ENCODE data around the gene MB21D2. TPM values are rescaled to one million over a fixed set of nuclear protein-coding genes. Genes with fewer than 3 reads are reported as not detected.

The MB21D2 gene
- total RNA-seq, 1 experiment from 2014 or later, result 19.7 TPM

DNA sequence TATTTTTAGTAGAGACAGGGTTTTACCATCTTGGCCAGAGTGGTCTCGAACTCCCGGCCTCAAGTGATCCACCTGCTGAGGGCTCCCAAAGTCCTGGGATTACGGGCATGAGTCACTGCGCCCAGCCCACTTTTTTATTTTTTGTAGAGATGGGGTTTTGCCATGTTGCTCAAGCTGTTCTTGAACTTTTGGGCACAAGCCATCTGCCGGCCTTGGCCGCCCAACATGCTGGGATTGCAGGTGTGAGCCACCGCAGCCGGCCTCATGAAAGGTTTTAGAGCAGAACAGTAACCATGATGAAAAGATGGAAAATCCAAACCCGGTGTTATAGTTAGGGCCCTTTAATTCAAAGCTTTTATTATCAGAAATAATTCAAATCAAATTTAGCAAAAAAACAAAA, 15.6 kb upstream of the MB21D2 start:
- Mint-ChIP-seq H3K9me3 (peaks cover 1% of the 10 kb centered on the region), H3K36me3 (no peaks in the 10 kb centered on the region), H3K4me3 (no peak overlapping the region), H3K27ac (no peak overlapping the region), H3K4me1 (0 out of 2 replicates have a peak, but pooled peaks cover 4% of the 10 kb centered on the region), H3K27me3 (ENCODE audit: low read depth) (no peaks in the 10 kb centered on the region)
- ATAC-seq, result no peak
- no peak for DNase-seq (ENCODE audit: low spot score)
- CTCF ChIA-PET, result interaction anchor here (1.9 kb wide), 1 partner anchor 120 kb away, joined by 4 read pairs; no protein-coding TSS in a partner anchor
- TF ChIP-seq TP53 (CRISPR knock-in tag; IDR thresholded peaks at IDR 0.05), result no peak
- TF ChIP-seq TEAD4 (CRISPR knock-in tag; IDR thresholded peaks at IDR 0.05), result no peak
- TF ChIP-seq JUN (CRISPR knock-in tag; IDR thresholded peaks at IDR 0.05), result no peak
- TF ChIP-seq, protein P1, sequence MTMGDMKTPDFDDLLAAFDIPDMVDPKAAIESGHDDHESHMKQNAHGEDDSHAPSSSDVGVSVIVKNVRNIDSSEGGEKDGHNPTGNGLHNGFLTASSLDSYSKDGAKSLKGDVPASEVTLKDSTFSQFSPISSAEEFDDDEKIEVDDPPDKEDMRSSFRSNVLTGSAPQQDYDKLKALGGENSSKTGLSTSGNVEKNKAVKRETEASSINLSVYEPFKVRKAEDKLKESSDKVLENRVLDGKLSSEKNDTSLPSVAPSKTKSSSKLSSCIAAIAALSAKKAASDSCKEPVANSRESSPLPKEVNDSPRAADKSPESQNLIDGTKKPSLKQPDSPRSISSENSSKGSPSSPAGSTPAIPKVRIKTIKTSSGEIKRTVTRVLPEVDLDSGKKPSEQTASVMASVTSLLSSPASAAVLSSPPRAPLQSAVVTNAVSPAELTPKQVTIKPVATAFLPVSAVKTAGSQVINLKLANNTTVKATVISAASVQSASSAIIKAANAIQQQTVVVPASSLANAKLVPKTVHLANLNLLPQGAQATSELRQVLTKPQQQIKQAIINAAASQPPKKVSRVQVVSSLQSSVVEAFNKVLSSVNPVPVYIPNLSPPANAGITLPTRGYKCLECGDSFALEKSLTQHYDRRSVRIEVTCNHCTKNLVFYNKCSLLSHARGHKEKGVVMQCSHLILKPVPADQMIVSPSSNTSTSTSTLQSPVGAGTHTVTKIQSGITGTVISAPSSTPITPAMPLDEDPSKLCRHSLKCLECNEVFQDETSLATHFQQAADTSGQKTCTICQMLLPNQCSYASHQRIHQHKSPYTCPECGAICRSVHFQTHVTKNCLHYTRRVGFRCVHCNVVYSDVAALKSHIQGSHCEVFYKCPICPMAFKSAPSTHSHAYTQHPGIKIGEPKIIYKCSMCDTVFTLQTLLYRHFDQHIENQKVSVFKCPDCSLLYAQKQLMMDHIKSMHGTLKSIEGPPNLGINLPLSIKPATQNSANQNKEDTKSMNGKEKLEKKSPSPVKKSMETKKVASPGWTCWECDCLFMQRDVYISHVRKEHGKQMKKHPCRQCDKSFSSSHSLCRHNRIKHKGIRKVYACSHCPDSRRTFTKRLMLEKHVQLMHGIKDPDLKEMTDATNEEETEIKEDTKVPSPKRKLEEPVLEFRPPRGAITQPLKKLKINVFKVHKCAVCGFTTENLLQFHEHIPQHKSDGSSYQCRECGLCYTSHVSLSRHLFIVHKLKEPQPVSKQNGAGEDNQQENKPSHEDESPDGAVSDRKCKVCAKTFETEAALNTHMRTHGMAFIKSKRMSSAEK (CRISPR knock-in tag; IDR thresholded peaks at IDR 0.05; ENCODE audit: borderline replicate concordance), result no peak
- no peak for TF ChIP-seq RORB (CRISPR knock-in tag; IDR thresholded peaks at IDR 0.05)
- TF ChIP-seq TEAD1 (CRISPR knock-in tag; IDR thresholded peaks at IDR 0.05), result no peak
- TF ChIP-seq, protein P2, sequence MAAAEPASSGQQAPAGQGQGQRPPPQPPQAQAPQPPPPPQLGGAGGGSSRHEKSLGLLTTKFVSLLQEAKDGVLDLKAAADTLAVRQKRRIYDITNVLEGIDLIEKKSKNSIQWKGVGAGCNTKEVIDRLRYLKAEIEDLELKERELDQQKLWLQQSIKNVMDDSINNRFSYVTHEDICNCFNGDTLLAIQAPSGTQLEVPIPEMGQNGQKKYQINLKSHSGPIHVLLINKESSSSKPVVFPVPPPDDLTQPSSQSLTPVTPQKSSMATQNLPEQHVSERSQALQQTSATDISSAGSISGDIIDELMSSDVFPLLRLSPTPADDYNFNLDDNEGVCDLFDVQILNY (CRISPR knock-in tag; IDR thresholded peaks at IDR 0.05), result no peak
- TF ChIP-seq ELF4 (CRISPR knock-in tag; IDR thresholded peaks at IDR 0.05; ENCODE audit: low read depth), result no peak
- POLR2A ChIA-PET, result interaction anchor here (0.7 to 1.3 kb wide), 2 partner anchors 16 to 128 kb away, joined by 4 to 6 read pairs; partner anchors contain the start of gene MB21D2

DNA sequence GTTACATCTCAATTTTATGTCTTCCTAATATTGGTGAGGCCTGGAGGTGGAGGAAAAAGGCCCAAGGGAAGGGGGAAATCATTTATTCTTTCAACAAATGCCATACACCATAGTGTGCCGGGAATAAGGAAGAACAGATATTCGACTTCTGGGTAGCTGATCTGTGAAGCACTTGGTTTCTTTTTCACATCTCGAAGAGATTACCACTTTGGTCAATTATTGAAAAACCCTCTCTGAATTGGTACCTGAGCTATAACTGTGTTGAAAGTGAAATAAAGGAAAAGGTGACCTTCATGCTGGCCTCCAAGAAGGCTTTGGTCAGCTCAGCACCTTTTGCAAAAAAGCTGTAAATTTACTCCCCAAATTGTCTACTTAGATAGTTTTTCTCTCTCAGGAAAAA, 14.2 kb upstream of the MB21D2 start:
- ATAC-seq (no peak), DNase-seq (ENCODE audit: low spot score) (no peak)
- no peak overlapping the region for H3K4me3 Mint-ChIP-seq
- peaks cover 10% of the 10 kb centered on the region for H3K4me1 Mint-ChIP-seq
- H3K27me3 Mint-ChIP-seq (ENCODE audit: low read depth), result no peaks in the 10 kb centered on the region
- H3K9me3 Mint-ChIP-seq, result no peaks in the 10 kb centered on the region
- no peak overlapping the region for H3K27ac Mint-ChIP-seq
- ChIA-PET POLR2A (no interaction called here), CTCF (interaction anchor here (1.9 kb wide), 1 partner anchor 119 kb away, joined by 4 read pairs; no protein-coding TSS in a partner anchor)
- no peaks in the 10 kb centered on the region for H3K36me3 Mint-ChIP-seq
- TF ChIP-seq, protein P3, sequence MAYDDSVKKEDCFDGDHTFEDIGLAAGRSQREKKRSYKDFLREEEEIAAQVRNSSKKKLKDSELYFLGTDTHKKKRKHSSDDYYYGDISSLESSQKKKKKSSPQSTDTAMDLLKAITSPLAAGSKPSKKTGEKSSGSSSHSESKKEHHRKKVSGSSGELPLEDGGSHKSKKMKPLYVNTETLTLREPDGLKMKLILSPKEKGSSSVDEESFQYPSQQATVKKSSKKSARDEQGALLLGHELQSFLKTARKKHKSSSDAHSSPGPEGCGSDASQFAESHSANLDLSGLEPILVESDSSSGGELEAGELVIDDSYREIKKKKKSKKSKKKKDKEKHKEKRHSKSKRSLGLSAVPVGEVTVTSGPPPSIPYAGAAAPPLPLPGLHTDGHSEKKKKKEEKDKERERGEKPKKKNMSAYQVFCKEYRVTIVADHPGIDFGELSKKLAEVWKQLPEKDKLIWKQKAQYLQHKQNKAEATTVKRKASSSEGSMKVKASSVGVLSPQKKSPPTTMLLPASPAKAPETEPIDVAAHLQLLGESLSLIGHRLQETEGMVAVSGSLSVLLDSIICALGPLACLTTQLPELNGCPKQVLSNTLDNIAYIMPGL (CRISPR knock-in tag; IDR thresholded peaks at IDR 0.05), result no peak
- TF ChIP-seq EMX1 (CRISPR knock-in tag; IDR thresholded peaks at IDR 0.05) (no peak), ZNF263 (CRISPR knock-in tag; IDR thresholded peaks at IDR 0.05; ENCODE audit: low read depth) (no peak), GTF2I (CRISPR knock-in tag; conservative IDR thresholded peaks at IDR 0.05) (no peak), JUN (CRISPR knock-in tag; IDR thresholded peaks at IDR 0.05) (no peak), ZBTB21 (CRISPR knock-in tag; IDR thresholded peaks at IDR 0.05; ENCODE audit: borderline replicate concordance) (no peak), NFYB (CRISPR knock-in tag; conservative IDR thresholded peaks at IDR 0.05; ENCODE audit: low read depth) (no peak), ETV6 (CRISPR knock-in tag; IDR thresholded peaks at IDR 0.05) (no peak)
- TF ChIP-seq, protein P4, sequence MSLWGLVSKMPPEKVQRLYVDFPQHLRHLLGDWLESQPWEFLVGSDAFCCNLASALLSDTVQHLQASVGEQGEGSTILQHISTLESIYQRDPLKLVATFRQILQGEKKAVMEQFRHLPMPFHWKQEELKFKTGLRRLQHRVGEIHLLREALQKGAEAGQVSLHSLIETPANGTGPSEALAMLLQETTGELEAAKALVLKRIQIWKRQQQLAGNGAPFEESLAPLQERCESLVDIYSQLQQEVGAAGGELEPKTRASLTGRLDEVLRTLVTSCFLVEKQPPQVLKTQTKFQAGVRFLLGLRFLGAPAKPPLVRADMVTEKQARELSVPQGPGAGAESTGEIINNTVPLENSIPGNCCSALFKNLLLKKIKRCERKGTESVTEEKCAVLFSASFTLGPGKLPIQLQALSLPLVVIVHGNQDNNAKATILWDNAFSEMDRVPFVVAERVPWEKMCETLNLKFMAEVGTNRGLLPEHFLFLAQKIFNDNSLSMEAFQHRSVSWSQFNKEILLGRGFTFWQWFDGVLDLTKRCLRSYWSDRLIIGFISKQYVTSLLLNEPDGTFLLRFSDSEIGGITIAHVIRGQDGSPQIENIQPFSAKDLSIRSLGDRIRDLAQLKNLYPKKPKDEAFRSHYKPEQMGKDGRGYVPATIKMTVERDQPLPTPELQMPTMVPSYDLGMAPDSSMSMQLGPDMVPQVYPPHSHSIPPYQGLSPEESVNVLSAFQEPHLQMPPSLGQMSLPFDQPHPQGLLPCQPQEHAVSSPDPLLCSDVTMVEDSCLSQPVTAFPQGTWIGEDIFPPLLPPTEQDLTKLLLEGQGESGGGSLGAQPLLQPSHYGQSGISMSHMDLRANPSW (CRISPR knock-in tag; conservative IDR thresholded peaks at IDR 0.05; ENCODE audit: low read depth), result no peak
- TF ChIP-seq, protein P5, sequence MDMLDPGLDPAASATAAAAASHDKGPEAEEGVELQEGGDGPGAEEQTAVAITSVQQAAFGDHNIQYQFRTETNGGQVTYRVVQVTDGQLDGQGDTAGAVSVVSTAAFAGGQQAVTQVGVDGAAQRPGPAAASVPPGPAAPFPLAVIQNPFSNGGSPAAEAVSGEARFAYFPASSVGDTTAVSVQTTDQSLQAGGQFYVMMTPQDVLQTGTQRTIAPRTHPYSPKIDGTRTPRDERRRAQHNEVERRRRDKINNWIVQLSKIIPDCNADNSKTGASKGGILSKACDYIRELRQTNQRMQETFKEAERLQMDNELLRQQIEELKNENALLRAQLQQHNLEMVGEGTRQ (CRISPR knock-in tag; IDR thresholded peaks at IDR 0.05), result no peak
- TF ChIP-seq, protein P6, sequence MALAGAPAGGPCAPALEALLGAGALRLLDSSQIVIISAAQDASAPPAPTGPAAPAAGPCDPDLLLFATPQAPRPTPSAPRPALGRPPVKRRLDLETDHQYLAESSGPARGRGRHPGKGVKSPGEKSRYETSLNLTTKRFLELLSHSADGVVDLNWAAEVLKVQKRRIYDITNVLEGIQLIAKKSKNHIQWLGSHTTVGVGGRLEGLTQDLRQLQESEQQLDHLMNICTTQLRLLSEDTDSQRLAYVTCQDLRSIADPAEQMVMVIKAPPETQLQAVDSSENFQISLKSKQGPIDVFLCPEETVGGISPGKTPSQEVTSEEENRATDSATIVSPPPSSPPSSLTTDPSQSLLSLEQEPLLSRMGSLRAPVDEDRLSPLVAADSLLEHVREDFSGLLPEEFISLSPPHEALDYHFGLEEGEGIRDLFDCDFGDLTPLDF (CRISPR knock-in tag; IDR thresholded peaks at IDR 0.05), result no peak
- TF ChIP-seq, protein P7, sequence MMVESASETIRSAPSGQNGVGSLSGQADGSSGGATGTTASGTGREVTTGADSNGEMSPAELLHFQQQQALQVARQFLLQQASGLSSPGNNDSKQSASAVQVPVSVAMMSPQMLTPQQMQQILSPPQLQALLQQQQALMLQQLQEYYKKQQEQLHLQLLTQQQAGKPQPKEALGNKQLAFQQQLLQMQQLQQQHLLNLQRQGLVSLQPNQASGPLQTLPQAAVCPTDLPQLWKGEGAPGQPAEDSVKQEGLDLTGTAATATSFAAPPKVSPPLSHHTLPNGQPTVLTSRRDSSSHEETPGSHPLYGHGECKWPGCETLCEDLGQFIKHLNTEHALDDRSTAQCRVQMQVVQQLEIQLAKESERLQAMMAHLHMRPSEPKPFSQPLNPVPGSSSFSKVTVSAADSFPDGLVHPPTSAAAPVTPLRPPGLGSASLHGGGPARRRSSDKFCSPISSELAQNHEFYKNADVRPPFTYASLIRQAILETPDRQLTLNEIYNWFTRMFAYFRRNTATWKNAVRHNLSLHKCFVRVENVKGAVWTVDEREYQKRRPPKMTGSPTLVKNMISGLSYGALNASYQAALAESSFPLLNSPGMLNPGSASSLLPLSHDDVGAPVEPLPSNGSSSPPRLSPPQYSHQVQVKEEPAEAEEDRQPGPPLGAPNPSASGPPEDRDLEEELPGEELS (CRISPR knock-in tag; IDR thresholded peaks at IDR 0.05), result no peak
- TF ChIP-seq, protein P8, sequence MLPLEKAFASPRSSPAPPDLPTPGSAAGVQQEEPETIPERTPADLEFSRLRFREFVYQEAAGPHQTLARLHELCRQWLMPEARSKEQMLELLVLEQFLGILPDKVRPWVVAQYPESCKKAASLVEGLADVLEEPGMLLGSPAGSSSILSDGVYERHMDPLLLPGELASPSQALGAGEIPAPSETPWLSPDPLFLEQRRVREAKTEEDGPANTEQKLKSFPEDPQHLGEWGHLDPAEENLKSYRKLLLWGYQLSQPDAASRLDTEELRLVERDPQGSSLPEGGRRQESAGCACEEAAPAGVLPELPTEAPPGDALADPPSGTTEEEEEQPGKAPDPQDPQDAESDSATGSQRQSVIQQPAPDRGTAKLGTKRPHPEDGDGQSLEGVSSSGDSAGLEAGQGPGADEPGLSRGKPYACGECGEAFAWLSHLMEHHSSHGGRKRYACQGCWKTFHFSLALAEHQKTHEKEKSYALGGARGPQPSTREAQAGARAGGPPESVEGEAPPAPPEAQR (CRISPR knock-in tag; IDR thresholded peaks at IDR 0.05), result no peak

Measured in WTC11 (cell line).